Measurements from ENCODE around the gene COQ9.
A peak's percentile ranks its signal among the peaks of the same experiment; 100 is the strongest.

COQ9 gene

GRCh38 chr16:57407521-57408353 is 39.5 kb upstream of the COQ9 start:
- TF ChIP-seq, protein P1, sequence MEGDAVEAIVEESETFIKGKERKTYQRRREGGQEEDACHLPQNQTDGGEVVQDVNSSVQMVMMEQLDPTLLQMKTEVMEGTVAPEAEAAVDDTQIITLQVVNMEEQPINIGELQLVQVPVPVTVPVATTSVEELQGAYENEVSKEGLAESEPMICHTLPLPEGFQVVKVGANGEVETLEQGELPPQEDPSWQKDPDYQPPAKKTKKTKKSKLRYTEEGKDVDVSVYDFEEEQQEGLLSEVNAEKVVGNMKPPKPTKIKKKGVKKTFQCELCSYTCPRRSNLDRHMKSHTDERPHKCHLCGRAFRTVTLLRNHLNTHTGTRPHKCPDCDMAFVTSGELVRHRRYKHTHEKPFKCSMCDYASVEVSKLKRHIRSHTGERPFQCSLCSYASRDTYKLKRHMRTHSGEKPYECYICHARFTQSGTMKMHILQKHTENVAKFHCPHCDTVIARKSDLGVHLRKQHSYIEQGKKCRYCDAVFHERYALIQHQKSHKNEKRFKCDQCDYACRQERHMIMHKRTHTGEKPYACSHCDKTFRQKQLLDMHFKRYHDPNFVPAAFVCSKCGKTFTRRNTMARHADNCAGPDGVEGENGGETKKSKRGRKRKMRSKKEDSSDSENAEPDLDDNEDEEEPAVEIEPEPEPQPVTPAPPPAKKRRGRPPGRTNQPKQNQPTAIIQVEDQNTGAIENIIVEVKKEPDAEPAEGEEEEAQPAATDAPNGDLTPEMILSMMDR (IDR thresholded peaks at IDR 0.05; ENCODE audit: borderline replicate concordance, insufficient read depth, low read depth, low read length), result no peak
- H3K4me3 ChIP-seq (ENCODE audit: low read depth, low read length), result no peak overlapping the region

- TF ChIP-seq, protein P1 (IDR thresholded peaks at IDR 0.05; ENCODE audit: borderline replicate concordance, insufficient read depth, low read depth, low read length), result no peak
- H3K4me3 ChIP-seq (ENCODE audit: low read depth, low read length), result no peak overlapping the region
Measured at GRCh38 chr16:57409065-57409464, 38.2 kb upstream of the COQ9 start.

GRCh38 chr16:57409870-57410587 is 37.2 kb upstream of the COQ9 start:
- TF ChIP-seq, protein P1 (IDR thresholded peaks at IDR 0.05; ENCODE audit: borderline replicate concordance, insufficient read depth, low read depth, low read length), result no peak
- H3K4me3 ChIP-seq (ENCODE audit: low read depth, low read length), result no peak overlapping the region

- TF ChIP-seq, protein P1 (IDR thresholded peaks at IDR 0.05; ENCODE audit: borderline replicate concordance, insufficient read depth, low read depth, low read length), result no peak
- no peak overlapping the region for H3K4me3 ChIP-seq (ENCODE audit: low read depth, low read length)
Measured at GRCh38 chr16:57411362-57411976, 35.8 kb upstream of the COQ9 start.

DNA sequence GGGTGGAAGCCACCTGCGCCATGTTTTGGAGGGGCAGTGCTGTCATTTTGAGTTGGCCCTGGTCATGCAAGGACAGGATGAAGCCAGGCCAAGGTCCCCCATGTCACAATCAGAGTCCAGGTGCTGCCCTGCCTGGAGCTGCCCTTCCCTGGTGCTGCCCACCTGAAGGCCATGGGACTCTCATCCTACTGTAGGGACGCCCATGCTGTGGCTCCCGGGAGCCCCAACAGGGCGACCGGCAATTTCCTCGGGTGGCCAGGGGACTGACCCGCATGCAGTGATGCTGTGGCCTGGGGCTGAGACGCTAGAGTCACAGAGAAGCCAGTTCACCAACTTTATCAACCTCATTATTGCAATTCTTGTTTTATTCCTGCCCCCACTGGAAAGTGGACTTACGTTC is 34.7 kb upstream of the COQ9 start:
- H3K4me3 ChIP-seq (ENCODE audit: low read depth, low read length), result no peak overlapping the region
- TF ChIP-seq, protein P1 (IDR thresholded peaks at IDR 0.05; ENCODE audit: borderline replicate concordance, insufficient read depth, low read depth, low read length), result no peak

DNA sequence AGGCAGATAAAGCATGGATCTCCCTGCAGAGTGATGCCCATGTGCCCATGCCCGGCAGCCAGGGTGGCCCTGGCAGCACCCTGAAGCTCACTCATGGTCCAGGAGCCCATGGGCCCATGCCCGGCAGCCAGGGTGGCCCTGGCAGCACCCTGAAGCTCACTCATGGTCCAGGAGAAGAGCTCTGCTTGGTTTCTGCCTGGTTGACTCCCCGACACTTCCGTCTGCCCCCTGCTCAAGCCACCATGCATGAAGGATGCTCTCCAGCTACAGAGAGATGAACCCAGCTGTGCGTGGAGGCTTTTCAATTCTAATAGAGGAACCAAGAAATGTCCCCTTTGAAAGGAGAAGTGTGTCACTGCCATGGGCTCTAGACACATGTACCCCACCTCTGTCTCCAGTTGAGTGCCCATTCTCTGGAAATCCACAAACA is 34.0 kb upstream of the COQ9 start:
- peak overlapping the region; percentile 21 for H3K4me3 ChIP-seq (ENCODE audit: low read depth, low read length)
- TF ChIP-seq, protein P1 (IDR thresholded peaks at IDR 0.05; ENCODE audit: borderline replicate concordance, insufficient read depth, low read depth, low read length), result no peak

Data from GM12875 (cell line).